Hindlimb muscle (tissue), 1 donor: ENCODE results near the gene RGL3. TPM values are rescaled to one million over a fixed set of nuclear protein-coding genes. Genes with fewer than 3 reads are reported as not detected.
"Not testable (repeated sequence)": the region's sequence is repeated elsewhere in the genome, so short reads cannot be mapped to it uniquely, and the experiment has no call there.

Source experiments
- DNase-seq: peaks from one replicate; pipeline ENCODE4 v3.0.0-alpha.2; 2013
- polyA plus RNA-seq: library from polyadenylated mRNA; unstranded; fragments of 120-200 nt; gene quantifications from one replicate; pipeline ENCODE4 v1.2.1, GENCODE V29; 2013; ENCODE audit not compliant: insufficient read length

The RGL3 gene
- polyA plus RNA-seq, 1 donor, result 0.15 TPM

GRCh38 chr19:11382898-11383705 lies 36.0 kb downstream of the RGL3 start:
- no peak for DNase-seq

GRCh38 chr19:11380653-11381537 lies 38.2 kb downstream of the RGL3 start:
- peak; percentile 95 for DNase-seq

- no peak for DNase-seq
These were observed 39.2 kb downstream of the RGL3 start for GRCh38 chr19:11379857-11380350.

GRCh38 chr19:11379269-11379845 lies 39.8 kb downstream of the RGL3 start:
- DNase-seq, result not testable (repeated sequence)

- DNase-seq, result no peak
These were observed 40.6 kb downstream of the RGL3 start for GRCh38 chr19:11378319-11379189.

- DNase-seq, result no peak
These were observed 41.4 kb downstream of the RGL3 start for GRCh38 chr19:11377756-11378155.

GRCh38 chr19:11377237-11377636 lies 41.9 kb downstream of the RGL3 start:
- no peak for DNase-seq

- no peak for DNase-seq
These were observed 43.8 kb downstream of the RGL3 start for GRCh38 chr19:11375143-11375948.

GRCh38 chr19:11374433-11375142 lies 44.5 kb downstream of the RGL3 start, which contains the start of gene SWSAP1:
Gene SWSAP1 (plus strand): TSS chr19:11374666. CDS start chr19:11374681, 15 bp downstream.
- DNase-seq, result peak; percentile 99

GRCh38 chr19:11373885-11374432 lies 45.2 kb downstream of the RGL3 start:
- DNase-seq, result no peak

GRCh38 chr19:11373166-11373884 lies 45.8 kb downstream of the RGL3 start:
- no peak for DNase-seq

- no peak for DNase-seq
These were observed 48.4 kb downstream of the RGL3 start for GRCh38 chr19:11370744-11371143.

GRCh38 chr19:11367528-11367927 lies 51.6 kb downstream of the RGL3 start:
- no peak for DNase-seq

- DNase-seq, result no peak
These were observed 53.5 kb downstream of the RGL3 start for GRCh38 chr19:11365557-11366117.

- DNase-seq, result no peak
These were observed 54.2 kb downstream of the RGL3 start for GRCh38 chr19:11364935-11365334.

GRCh38 chr19:11364296-11364904 lies 54.7 kb downstream of the RGL3 start:
- DNase-seq, result no peak

- DNase-seq, result no peak
These were observed 55.2 kb downstream of the RGL3 start for GRCh38 chr19:11363881-11364280.
